Measurements from ENCODE around the gene PTGES3L. TPM values are rescaled to one million over a fixed set of nuclear protein-coding genes. Genes with fewer than 3 reads are reported as not detected.

Gene PTGES3L
- polyA plus RNA-seq, 1 of the 3 experiments (the other 2 are of a cell fraction) = 1.4 TPM

DNA sequence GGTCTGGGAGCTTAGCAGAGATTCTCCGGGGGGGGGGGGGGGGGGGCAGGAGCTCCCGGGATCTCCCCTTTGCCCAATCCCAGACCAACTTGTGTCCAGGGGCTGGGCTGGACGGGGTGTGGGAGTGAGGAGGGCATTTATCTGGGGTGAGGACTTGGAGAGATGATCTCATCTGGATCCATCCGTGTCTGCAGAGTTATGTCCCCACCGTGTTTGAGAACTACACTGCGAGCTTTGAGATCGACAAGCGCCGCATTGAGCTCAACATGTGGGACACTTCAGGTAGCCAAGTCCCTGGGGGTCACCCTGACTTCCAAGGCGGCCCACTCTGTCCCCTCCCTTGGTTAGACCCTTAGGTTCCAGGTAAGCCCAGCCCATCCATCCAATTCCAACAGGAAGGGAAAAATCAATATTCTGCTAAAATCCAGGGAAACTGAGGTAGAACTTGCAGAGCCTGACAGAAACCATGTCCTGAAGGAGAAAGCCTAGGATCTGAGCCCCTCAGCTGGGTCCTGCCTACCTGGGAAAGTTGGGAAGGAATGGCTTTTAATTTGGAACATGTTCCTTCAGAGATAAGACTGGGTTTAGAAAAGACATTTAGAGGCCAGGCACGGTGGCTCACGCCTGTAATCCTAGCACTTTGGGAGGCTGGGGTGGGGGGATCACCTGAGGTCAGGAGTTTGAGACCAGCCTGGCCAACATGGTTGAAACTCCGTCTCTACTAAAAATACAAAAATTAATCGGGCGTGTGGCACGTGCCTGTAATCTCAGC lies 46.1 kb upstream of the PTGES3L start:
- no peak for DNase-seq
- TF ChIP-seq RXRA (IDR thresholded peaks at IDR 0.05; ENCODE audit: borderline replicate concordance, low read depth) (no peak), JUND (IDR thresholded peaks at IDR 0.05) (no peak), SMC3 (IDR thresholded peaks at IDR 0.05; ENCODE audit: low read depth, low read length) (no peak), MXI1 (IDR thresholded peaks at IDR 0.05; ENCODE audit: low read depth, low read length) (no peak), RCOR1 (IDR thresholded peaks at IDR 0.05; ENCODE audit: low read length) (no peak), YY1 (IDR thresholded peaks at IDR 0.05; ENCODE audit: low read depth) (no peak)
- TF ChIP-seq, protein P1, sequence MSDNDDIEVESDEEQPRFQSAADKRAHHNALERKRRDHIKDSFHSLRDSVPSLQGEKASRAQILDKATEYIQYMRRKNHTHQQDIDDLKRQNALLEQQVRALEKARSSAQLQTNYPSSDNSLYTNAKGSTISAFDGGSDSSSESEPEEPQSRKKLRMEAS (IDR thresholded peaks at IDR 0.05; ENCODE audit: low read depth) = no peak
- no peaks in the 10 kb centered on the region for H3K36me3 ChIP-seq (replicated peaks in 1 of 2; ENCODE audit: control insufficient read depth in 1 of 2, insufficient read depth in 2 of 2, low read length in 1 of 2)
- H2AFZ ChIP-seq (ENCODE audit: low read depth) = no peak overlapping the region
- POLR2A ChIA-PET = interaction anchor here (2.0 kb wide), 1 partner anchor 8 kb away, joined by 9 read pairs; no protein-coding TSS in a partner anchor
- H3K9ac ChIP-seq = no peak overlapping the region
- peaks cover 6% of the 10 kb centered on the region for H3F3A ChIP-seq (replicated peaks; ENCODE audit: insufficient read depth)
- peaks cover 0 to 5% of the 10 kb centered on the region in 2 experiments; a peak in 1 of 4 replicates for H3K4me1 ChIP-seq (ENCODE audit: control insufficient read depth in 1 of 2, insufficient read depth in 2 of 2, low read depth in 1 of 2, low read length in 1 of 2)
- no peaks in the 10 kb centered on the region for H4K20me1 ChIP-seq (ENCODE audit: insufficient read depth)
- H3K4me3 ChIP-seq (ENCODE audit: low read depth in 2 of 2, low read length in 1 of 2) = peak overlapping the region in 1 of 2 experiments; percentile 63; a peak in 2 of 4 replicates
- peaks cover 10% of the 10 kb centered on the region for H3K79me2 ChIP-seq (ENCODE audit: insufficient read depth)
- H3K27me3 ChIP-seq (ENCODE audit: insufficient read depth) = no peaks in the 10 kb centered on the region
- no peaks in the 10 kb centered on the region for H3K9me2 ChIP-seq
- peak overlapping the region; percentile 83; the same call in 1 of the 2 replicates for H3K4me2 ChIP-seq
- WGBS (ENCODE audit: low lambda C conversion rate) = 84% methylated on average over 12 of the region's 16 CpGs
- CTCF ChIA-PET = interaction anchor here (1.2 to 2.3 kb wide), 3 partner anchors 8 to 56 kb away, joined by 3 to 9 read pairs (median 3); no protein-coding TSS in a partner anchor
- H3K9me3 ChIP-seq = no peaks in the 10 kb centered on the region
- H3K27ac ChIP-seq (ENCODE audit: low read depth in 2 of 2, low read length in 1 of 2) = no peak overlapping the region; a peak in 1 of 4 replicates

DNA sequence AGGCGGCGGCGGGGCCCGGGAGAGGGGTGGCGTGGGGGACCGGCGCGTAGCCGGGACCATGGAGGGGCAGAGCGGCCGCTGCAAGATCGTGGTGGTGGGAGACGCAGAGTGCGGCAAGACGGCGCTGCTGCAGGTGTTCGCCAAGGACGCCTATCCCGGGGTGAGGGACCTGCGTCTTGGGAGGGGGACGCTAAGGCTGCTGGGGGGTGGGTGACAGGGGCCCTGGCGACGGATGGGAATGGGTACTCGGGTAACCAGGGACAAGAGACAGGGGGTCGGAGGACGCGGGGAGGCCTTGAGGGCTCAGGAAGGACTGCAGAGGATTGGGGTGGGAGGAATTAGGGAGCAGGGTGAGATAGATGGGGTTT lies 45.4 kb upstream of the PTGES3L start:
- Histone ChIP-seq H3K9me3 (no peaks in the 10 kb centered on the region), H3K9ac (peak overlapping the region; percentile 36; the same call in 1 of the 2 replicates), H4K20me1 (ENCODE audit: insufficient read depth) (no peaks in the 10 kb centered on the region), H3K4me1 (ENCODE audit: control insufficient read depth in 1 of 2, insufficient read depth in 2 of 2, low read depth in 1 of 2, low read length in 1 of 2) (peaks cover 0 to 7% of the 10 kb centered on the region in 2 experiments; a peak in 1 of 4 replicates), H3F3A (replicated peaks; ENCODE audit: insufficient read depth) (peaks cover 6% of the 10 kb centered on the region), H3K79me2 (ENCODE audit: insufficient read depth) (peaks cover 16% of the 10 kb centered on the region), H3K36me3 (replicated peaks in 1 of 2; ENCODE audit: control insufficient read depth in 1 of 2, insufficient read depth in 2 of 2, low read length in 1 of 2) (no peaks in the 10 kb centered on the region), H3K4me3 (ENCODE audit: low read depth in 2 of 2, low read length in 1 of 2) (peak overlapping the region; percentile 56 to 63), H2AFZ (ENCODE audit: low read depth) (peak overlapping the region; percentile 76; the same call in 1 of the 2 replicates), H3K9me2 (no peaks in the 10 kb centered on the region), H3K27me3 (ENCODE audit: insufficient read depth) (no peaks in the 10 kb centered on the region), H3K4me2 (peak overlapping the region; percentile 83), H3K27ac (ENCODE audit: low read depth in 2 of 2, low read length in 1 of 2) (peak overlapping the region in 1 of 2 experiments; percentile 60; a peak in 1 of 4 replicates)
- 17% methylated on average over 26 of the region's 27 CpGs for WGBS (ENCODE audit: low lambda C conversion rate)
- ChIA-PET POLR2A (interaction anchor here (1.6 to 2.0 kb wide), 3 partner anchors 9 to 146 kb away, joined by 9 to 20 read pairs (median 9); partner anchors contain the start of genes NBR1 and RPL27), CTCF (interaction anchor here (0.9 to 2.3 kb wide), 5 partner anchors 9 to 57 kb away, joined by 3 to 17 read pairs (median 3); partner anchors contain the start of gene RPL27)
- no peak for DNase-seq
- TF ChIP-seq GABPA (IDR thresholded peaks at IDR 0.05; ENCODE audit: low read depth) (no peak), FOXM1 (IDR thresholded peaks at IDR 0.05; ENCODE audit: low read depth) (no peak), TAF1 (IDR thresholded peaks at IDR 0.05; ENCODE audit: borderline replicate concordance, low read depth, low read length) (no peak), TCF12 (IDR thresholded peaks at IDR 0.05) (no peak), SIN3A (IDR thresholded peaks at IDR 0.05; ENCODE audit: borderline replicate concordance, low read depth, low read length) (no peak), RCOR1 (IDR thresholded peaks at IDR 0.05; ENCODE audit: low read length) (no peak), RAD21 (IDR thresholded peaks at IDR 0.05; ENCODE audit: low read length) (no peak), YY1 (IDR thresholded peaks at IDR 0.05; ENCODE audit: low read depth) (no peak), RFX5 (IDR thresholded peaks at IDR 0.05; ENCODE audit: low read length) (no peak), GATA2 (CRISPR knock-in tag; IDR thresholded peaks at IDR 0.05) (no peak), FOSL2 (IDR thresholded peaks at IDR 0.05; ENCODE audit: borderline replicate concordance, low read depth) (no peak), SMC3 (IDR thresholded peaks at IDR 0.05; ENCODE audit: low read depth, low read length) (no peak), CHD2 (IDR thresholded peaks at IDR 0.05; ENCODE audit: low read length, partially characterized antibody) (no peak)
- TF ChIP-seq, protein P2, sequence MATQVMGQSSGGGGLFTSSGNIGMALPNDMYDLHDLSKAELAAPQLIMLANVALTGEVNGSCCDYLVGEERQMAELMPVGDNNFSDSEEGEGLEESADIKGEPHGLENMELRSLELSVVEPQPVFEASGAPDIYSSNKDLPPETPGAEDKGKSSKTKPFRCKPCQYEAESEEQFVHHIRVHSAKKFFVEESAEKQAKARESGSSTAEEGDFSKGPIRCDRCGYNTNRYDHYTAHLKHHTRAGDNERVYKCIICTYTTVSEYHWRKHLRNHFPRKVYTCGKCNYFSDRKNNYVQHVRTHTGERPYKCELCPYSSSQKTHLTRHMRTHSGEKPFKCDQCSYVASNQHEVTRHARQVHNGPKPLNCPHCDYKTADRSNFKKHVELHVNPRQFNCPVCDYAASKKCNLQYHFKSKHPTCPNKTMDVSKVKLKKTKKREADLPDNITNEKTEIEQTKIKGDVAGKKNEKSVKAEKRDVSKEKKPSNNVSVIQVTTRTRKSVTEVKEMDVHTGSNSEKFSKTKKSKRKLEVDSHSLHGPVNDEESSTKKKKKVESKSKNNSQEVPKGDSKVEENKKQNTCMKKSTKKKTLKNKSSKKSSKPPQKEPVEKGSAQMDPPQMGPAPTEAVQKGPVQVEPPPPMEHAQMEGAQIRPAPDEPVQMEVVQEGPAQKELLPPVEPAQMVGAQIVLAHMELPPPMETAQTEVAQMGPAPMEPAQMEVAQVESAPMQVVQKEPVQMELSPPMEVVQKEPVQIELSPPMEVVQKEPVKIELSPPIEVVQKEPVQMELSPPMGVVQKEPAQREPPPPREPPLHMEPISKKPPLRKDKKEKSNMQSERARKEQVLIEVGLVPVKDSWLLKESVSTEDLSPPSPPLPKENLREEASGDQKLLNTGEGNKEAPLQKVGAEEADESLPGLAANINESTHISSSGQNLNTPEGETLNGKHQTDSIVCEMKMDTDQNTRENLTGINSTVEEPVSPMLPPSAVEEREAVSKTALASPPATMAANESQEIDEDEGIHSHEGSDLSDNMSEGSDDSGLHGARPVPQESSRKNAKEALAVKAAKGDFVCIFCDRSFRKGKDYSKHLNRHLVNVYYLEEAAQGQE (IDR thresholded peaks at IDR 0.05; ENCODE audit: low read depth, low read length) = no peak
- TF ChIP-seq, protein P1 (IDR thresholded peaks at IDR 0.05; ENCODE audit: low read depth) = no peak
- TF ChIP-seq, protein P3, sequence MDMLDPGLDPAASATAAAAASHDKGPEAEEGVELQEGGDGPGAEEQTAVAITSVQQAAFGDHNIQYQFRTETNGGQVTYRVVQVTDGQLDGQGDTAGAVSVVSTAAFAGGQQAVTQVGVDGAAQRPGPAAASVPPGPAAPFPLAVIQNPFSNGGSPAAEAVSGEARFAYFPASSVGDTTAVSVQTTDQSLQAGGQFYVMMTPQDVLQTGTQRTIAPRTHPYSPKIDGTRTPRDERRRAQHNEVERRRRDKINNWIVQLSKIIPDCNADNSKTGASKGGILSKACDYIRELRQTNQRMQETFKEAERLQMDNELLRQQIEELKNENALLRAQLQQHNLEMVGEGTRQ (IDR thresholded peaks at IDR 0.05; ENCODE audit: borderline replicate concordance, low read depth, low read length) = no peak
